Measurements from ENCODE around the gene ECE1.

ECE1 gene

GRCh38 chr1:21289700-21290545 is at the start of gene ECE1:
TSS of gene ECE1 (minus strand) at chr1:21290463. CDS start at chr1:21290414, 49 bp downstream.
- Histone ChIP-seq H3K9ac (ENCODE audit: insufficient read length, low read depth) (peak within 1 kb of the TSS; percentile 87), H3K9me3 (ENCODE audit: insufficient read depth, low read length) (no peaks in the 10 kb centered on the region), H3K36me3 (ENCODE audit: insufficient read depth, insufficient read length, low read length) (peaks cover 10% of the 10 kb centered on the region), H3K4me3 (ENCODE audit: insufficient read length, low read depth) (peak within 1 kb of the TSS; percentile 49), H3K27me3 (ENCODE audit: insufficient read depth, insufficient read length) (no peaks in the 10 kb centered on the region), H3K4me1 (ENCODE audit: insufficient read depth, insufficient read length) (peaks cover 10% of the 10 kb centered on the region)
- peak; percentile 22 for DNase-seq (ENCODE audit: low read depth, low spot score)
- TF ChIP-seq SUZ12 (IDR thresholded peaks at IDR 0.05; ENCODE audit: extremely low read depth, insufficient read depth, insufficient read length) (no peak), YY1 (IDR thresholded peaks at IDR 0.05; ENCODE audit: insufficient read depth, insufficient read length) (no peak), ZNF274 (IDR thresholded peaks at IDR 0.05; ENCODE audit: low read depth, low read length) (no peak)

DNA sequence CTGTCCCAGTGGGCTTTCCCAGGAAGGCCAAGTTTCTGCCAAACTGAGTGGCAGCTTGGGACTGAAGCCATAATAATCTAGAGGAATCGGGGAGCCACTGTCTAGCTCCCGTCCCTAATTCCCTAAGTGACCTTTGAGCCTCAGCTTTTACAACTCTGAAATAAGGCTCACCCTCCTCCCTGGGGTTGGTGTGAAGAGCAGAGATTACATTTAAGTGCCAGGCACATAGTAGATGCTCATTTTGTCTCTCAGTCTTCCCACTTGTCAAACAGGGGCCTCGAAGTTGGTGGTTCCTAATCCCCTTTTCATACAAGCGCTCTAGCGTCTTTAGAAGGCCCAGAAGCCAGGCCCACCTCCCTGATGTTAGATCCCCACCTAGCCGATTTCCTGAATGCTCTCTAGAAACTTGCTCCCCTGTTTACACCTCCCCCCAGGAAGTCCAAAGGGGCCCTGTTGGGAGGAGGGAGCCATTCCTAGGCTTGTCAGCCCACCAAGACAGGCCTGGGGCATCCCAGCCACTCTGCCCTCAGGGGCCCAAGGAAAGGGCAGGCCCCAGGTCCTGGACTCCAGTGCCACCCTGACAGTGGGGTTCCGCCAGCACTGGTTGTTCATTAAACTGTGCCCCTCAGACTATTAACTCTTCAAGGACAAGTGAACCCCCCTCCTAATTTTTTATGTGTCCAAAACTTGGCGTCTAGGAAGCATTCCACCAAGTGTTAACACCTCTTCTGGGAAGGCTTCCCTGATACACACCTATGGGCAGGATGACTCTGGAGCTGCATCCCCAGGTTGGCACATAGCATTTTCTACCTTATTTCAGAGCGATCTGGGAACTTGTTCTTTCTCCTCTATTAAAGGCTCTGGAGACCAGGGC is 49.3 kb upstream of the ECE1 start:
- TF ChIP-seq YY1 (IDR thresholded peaks at IDR 0.05; ENCODE audit: insufficient read depth, insufficient read length), result no peak
- TF ChIP-seq SUZ12 (IDR thresholded peaks at IDR 0.05; ENCODE audit: extremely low read depth, insufficient read depth, insufficient read length), result no peak
- H3K9me3 ChIP-seq (ENCODE audit: insufficient read depth, low read length), result no peaks in the 10 kb centered on the region
- H3K9ac ChIP-seq (ENCODE audit: insufficient read length, low read depth), result no peak overlapping the region
- H3K4me3 ChIP-seq (ENCODE audit: insufficient read length, low read depth), result no peak overlapping the region
- peaks cover 2% of the 10 kb centered on the region for H3K27me3 ChIP-seq (ENCODE audit: insufficient read depth, insufficient read length)
- H3K4me1 ChIP-seq (ENCODE audit: insufficient read depth, insufficient read length), result peaks cover 31% of the 10 kb centered on the region
- no peak for DNase-seq (ENCODE audit: low read depth, low spot score)
- H3K36me3 ChIP-seq (ENCODE audit: insufficient read depth, insufficient read length, low read length), result peaks cover 8% of the 10 kb centered on the region

GRCh38 chr1:21338573-21339355 is 48.5 kb upstream of the ECE1 start:
- Histone ChIP-seq H3K9me3 (ENCODE audit: insufficient read depth, low read length) (no peaks in the 10 kb centered on the region), H3K9ac (ENCODE audit: insufficient read length, low read depth) (no peak overlapping the region), H3K27me3 (ENCODE audit: insufficient read depth, insufficient read length) (no peaks in the 10 kb centered on the region), H3K4me1 (ENCODE audit: insufficient read depth, insufficient read length) (peaks cover 37% of the 10 kb centered on the region), H3K36me3 (ENCODE audit: insufficient read depth, insufficient read length, low read length) (peaks cover 8% of the 10 kb centered on the region), H3K4me3 (ENCODE audit: insufficient read length, low read depth) (no peak overlapping the region)
- TF ChIP-seq SUZ12 (IDR thresholded peaks at IDR 0.05; ENCODE audit: extremely low read depth, insufficient read depth, insufficient read length) (no peak), YY1 (IDR thresholded peaks at IDR 0.05; ENCODE audit: insufficient read depth, insufficient read length) (no peak), ZNF274 (IDR thresholded peaks at IDR 0.05; ENCODE audit: low read depth, low read length) (no peak)
- DNase-seq (ENCODE audit: low read depth, low spot score), result no peak

DNA sequence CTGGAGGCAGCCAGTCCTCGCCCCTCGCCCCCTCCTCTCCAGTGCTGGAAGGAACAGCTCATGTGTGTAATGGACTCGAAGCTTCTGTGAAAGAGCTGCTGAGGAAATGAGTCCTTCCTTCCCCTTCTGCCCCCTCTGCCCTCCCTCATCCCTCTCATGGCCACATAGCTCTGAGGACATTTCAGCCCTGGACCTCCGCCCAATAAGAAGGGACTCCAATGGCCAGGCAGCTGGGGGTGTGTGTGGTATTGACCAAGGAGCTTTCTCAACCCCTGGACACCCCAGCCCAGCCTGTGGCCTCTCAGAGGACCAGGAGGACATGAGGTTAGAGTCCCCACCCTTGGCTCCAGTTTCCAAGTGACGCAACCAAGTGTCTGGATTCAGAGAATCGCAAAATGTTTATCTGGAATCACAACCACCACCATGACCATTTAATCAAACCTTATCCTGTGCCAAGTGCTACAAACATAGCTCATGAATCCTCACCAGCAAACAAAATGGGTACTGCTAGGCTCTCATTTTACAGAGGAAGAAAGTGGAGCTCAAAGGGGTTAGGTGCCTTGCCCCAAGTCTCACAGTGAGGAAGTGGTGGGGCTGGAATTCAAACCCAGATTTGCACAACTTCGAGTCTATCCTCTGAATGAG is 47.8 kb upstream of the ECE1 start:
- Histone ChIP-seq H3K9ac (ENCODE audit: insufficient read length, low read depth) (no peak overlapping the region), H3K4me1 (ENCODE audit: insufficient read depth, insufficient read length) (peaks cover 37% of the 10 kb centered on the region)
- DNase-seq (ENCODE audit: low read depth, low spot score), result no peak

DNA sequence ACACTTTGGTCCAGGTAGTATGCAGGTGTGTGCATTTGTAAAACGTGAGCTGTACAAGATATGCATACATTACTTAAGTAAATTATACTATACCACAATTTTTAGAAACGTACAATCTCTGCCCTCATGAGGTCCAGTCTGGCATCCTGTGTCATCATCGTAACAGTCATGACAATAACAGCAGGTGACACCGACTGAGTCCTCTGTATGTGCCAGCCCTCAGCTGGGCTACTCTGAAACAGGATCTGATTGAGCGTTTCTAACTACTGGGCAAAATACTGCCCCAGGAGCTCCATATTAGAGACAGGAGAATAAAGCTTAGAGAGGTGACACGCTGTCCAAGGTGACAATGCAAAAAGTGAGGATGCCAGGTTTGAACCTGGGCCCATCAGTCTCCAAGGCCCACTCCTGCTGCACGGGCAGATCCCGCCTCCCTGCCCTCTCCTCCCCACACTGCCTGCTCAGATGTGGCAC is 47.2 kb upstream of the ECE1 start:
- Histone ChIP-seq H3K4me3 (ENCODE audit: insufficient read length, low read depth) (no peak overlapping the region), H3K9me3 (ENCODE audit: insufficient read depth, low read length) (no peaks in the 10 kb centered on the region), H3K27me3 (ENCODE audit: insufficient read depth, insufficient read length) (no peaks in the 10 kb centered on the region), H3K9ac (ENCODE audit: insufficient read length, low read depth) (no peak overlapping the region), H3K36me3 (ENCODE audit: insufficient read depth, insufficient read length, low read length) (peaks cover 8% of the 10 kb centered on the region), H3K4me1 (ENCODE audit: insufficient read depth, insufficient read length) (peaks cover 33% of the 10 kb centered on the region)
- no peak for DNase-seq (ENCODE audit: low read depth, low spot score)
- no peak for TF ChIP-seq YY1 (IDR thresholded peaks at IDR 0.05; ENCODE audit: insufficient read depth, insufficient read length)
- no peak for TF ChIP-seq SUZ12 (IDR thresholded peaks at IDR 0.05; ENCODE audit: extremely low read depth, insufficient read depth, insufficient read length)
- no peak for TF ChIP-seq ZNF274 (IDR thresholded peaks at IDR 0.05; ENCODE audit: low read depth, low read length)

More for the DNA sequence above, 47.8 kb upstream of the ECE1 start:
- H3K4me3 ChIP-seq (ENCODE audit: insufficient read length, low read depth), result no peak overlapping the region
- H3K36me3 ChIP-seq (ENCODE audit: insufficient read depth, insufficient read length, low read length), result peaks cover 8% of the 10 kb centered on the region
- H3K9me3 ChIP-seq (ENCODE audit: insufficient read depth, low read length), result no peaks in the 10 kb centered on the region
- no peaks in the 10 kb centered on the region for H3K27me3 ChIP-seq (ENCODE audit: insufficient read depth, insufficient read length)
- TF ChIP-seq ZNF274 (IDR thresholded peaks at IDR 0.05; ENCODE audit: low read depth, low read length), result no peak
- TF ChIP-seq YY1 (IDR thresholded peaks at IDR 0.05; ENCODE audit: insufficient read depth, insufficient read length), result no peak
- no peak for TF ChIP-seq SUZ12 (IDR thresholded peaks at IDR 0.05; ENCODE audit: extremely low read depth, insufficient read depth, insufficient read length)

- peaks cover 8% of the 10 kb centered on the region for H3K36me3 ChIP-seq (ENCODE audit: insufficient read depth, insufficient read length, low read length)
- H3K9ac ChIP-seq (ENCODE audit: insufficient read length, low read depth), result no peak overlapping the region
- no peaks in the 10 kb centered on the region for H3K9me3 ChIP-seq (ENCODE audit: insufficient read depth, low read length)
- TF ChIP-seq SUZ12 (IDR thresholded peaks at IDR 0.05; ENCODE audit: extremely low read depth, insufficient read depth, insufficient read length) (no peak), YY1 (IDR thresholded peaks at IDR 0.05; ENCODE audit: insufficient read depth, insufficient read length) (no peak), ZNF274 (IDR thresholded peaks at IDR 0.05; ENCODE audit: low read depth, low read length) (no peak)
- no peaks in the 10 kb centered on the region for H3K27me3 ChIP-seq (ENCODE audit: insufficient read depth, insufficient read length)
- H3K4me1 ChIP-seq (ENCODE audit: insufficient read depth, insufficient read length), result peaks cover 32% of the 10 kb centered on the region
- no peak for DNase-seq (ENCODE audit: low read depth, low spot score)
- no peak overlapping the region for H3K4me3 ChIP-seq (ENCODE audit: insufficient read length, low read depth)
Observed at GRCh38 chr1:21337010-21337437, 46.8 kb upstream of the ECE1 start.

Measured in NT2/D1 (cell line).